Stimulated activated CD8-positive, alpha-beta memory T cell treated with anti-CD3 and anti-CD28 coated beads, Interleukin-2, amount 100 ng/mL, for 48 hours (primary cell): ENCODE measurements around the gene RXRA.
"Not testable (repeated sequence)": the region's sequence is repeated elsewhere in the genome, so short reads cannot be mapped to it uniquely, and the experiment has no call there.

ENCODE experiments used
- DNase-seq, 2 donors: peaks; one replicate each; pipeline ENCODE4 v3.0.0-alpha.2; 2020; ENCODE audit warnings: low read depth in 2 of 2

RXRA gene

GRCh38 chr9:134293611-134294152 lies 32.6 kb upstream of the RXRA start:
- DNase-seq = no peak

- no peak for DNase-seq
These were observed 31.8 kb upstream of the RXRA start for GRCh38 chr9:134294153-134295071.

GRCh38 chr9:134295101-134295745 lies 31.0 kb upstream of the RXRA start:
- no peak for DNase-seq

DNA sequence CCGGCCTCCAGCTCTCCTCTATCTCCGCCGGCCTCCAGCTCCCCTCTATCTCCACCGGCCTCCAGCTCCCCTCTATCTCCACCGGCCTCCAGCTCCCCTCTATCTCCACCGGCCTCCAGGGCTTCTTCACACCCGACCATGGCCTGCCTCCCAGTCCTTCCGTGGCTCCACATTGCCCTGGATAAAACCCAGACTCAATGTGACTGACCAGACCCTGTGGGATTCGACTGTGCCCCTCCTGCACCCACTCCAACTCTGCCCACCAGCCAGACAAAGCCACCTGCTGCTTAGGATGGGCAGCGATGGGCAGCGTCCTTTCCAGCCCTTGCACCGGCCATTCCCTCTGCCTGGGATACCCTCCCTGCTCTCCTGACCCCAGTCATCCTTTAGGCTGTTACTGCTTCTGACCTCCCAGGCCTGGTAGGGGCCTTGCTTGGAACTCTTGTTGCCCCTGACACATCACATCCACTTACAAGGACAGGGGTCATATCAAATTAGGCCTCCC lies 30.5 kb upstream of the RXRA start:
- no peak for DNase-seq

GRCh38 chr9:134296301-134297082 lies 29.8 kb upstream of the RXRA start:
- no peak for DNase-seq

GRCh38 chr9:134297083-134297410 lies 29.2 kb upstream of the RXRA start:
- DNase-seq = no peak

DNA sequence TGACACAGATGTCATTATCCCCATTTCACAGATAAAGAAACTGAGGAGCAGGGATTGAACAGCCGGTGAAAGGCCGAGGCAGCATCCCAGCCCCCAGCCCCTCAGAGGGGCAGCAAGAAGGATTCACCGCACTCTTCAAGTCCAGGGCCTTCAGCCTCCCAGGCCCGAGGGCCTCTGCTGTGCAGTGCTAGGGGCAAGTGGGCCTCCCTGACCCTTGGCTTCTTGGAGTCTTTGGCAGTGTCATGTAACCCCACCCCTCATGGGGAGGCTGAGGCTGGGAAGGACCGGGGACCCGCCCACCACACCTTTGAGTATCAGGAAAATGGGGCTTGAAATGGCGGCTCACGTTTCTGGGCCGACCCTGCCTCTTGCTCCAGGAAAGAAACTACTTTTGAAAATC lies 28.7 kb upstream of the RXRA start:
- DNase-seq = no peak

GRCh38 chr9:134298000-134298399 lies 28.3 kb upstream of the RXRA start:
- no peak for DNase-seq

- no peak for DNase-seq
These were observed 27.2 kb upstream of the RXRA start for GRCh38 chr9:134299068-134299467.

- no peak for DNase-seq
These were observed 26.4 kb upstream of the RXRA start for GRCh38 chr9:134299883-134300282.

DNA sequence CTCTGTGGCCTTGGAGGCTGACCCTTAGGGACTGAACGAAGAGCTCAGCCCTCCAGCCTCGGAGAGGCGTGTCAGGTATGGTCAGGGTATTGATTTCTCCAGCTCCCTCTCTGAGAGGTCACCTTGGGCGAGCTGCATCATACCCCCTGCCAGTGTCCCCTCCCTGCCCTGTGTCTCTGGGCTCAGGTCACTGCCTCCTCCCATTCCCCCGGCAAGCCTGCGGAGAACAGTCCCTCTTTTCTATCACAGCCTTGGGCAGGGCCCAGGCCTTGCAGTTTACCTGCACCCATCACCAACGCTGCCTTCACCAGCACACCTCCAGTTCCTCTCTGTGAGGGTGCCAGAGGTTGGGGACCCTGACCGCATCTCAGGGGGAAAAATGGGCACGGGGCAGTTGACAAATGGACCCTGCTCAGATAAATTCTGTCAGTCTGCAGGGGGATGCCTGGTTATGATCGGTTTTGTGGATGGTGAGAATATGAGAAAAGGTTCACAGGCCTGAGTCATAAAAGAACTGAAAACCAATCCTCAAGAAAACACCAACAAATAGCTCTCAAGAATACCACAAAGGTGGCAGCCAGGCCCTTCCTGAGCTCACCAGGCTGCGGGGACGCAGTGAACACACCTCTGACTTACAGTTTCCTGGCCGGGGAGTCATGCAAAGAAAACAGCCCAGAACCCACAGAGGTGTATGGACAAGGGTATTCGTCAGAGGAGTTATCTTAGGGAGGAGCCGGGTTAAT lies 24.7 kb upstream of the RXRA start:
- peak; percentile 48 to 57 for DNase-seq

DNA sequence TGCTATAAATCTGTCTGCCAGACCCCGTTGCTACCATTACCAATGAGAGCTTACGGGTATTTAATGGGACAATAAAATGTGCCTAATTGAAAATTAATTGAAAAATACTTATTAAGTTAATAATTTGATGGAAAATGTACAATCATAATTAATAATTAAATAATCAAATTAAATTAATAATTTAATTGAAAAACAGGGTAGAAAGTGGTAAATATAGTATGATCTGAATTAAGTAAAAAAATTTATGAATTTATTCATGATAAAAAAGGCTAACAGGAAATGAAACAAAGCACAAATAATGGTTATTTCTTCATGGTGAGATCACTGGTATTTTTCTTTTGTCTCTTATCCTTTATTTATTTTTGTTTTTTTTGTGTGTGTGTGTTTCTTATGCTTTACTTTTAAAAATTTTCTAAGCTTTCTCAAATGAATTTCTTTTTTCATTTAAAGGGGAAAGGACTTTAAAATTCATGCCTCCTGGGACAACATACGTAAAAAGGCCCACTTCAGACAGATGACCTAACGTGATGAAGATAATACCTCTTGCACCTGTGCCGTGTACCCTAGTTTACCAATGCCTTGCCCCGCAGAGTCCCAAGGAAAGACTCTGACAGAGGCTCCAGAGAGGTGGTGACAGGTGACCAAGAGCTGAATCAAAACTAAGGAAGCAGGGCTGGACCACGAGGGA lies 24.0 kb upstream of the RXRA start:
- DNase-seq = no peak

- DNase-seq = no peak
These were observed 22.7 kb upstream of the RXRA start for GRCh38 chr9:134303601-134304000.

GRCh38 chr9:134304261-134304660 lies 22.0 kb upstream of the RXRA start:
- DNase-seq = no peak

DNA sequence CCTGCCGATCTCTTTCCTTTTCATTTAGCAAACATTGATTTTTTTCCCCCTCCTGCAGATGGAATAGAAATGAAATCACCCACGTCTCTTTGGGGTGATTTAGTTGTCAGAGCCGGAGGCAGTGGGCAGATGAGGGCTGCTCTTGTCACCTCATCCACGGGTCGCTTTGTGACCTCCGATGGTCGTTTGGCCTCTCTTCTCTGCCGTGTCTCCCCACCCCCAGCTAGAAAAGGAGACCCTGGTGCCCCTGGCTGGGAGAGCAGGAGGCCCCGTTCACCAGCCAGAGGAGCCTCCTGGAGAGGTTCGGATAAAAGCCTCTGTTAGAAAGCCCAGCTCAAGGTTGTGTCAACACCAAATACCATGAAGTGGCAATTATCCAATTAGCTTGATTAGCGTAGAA lies 21.6 kb upstream of the RXRA start:
- no peak for DNase-seq

DNA sequence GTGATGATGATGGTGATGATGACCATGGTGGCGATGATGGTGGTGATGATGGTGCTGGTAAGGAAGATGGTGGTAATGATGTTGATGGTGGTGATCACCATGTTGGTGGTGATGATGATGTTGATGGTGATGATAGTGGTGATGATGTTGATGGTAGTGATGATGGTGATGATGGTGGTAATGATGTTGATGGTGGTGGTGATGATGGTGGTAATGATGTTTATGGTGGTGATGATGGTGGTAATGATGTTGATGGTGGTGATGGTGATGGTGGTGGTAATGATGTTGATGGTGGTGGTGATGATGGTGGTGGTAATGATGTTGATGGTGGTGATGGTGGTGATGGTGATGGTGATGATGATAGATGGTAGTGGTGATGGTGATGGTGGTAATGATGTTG lies 20.7 kb upstream of the RXRA start:
- no peak for DNase-seq

DNA sequence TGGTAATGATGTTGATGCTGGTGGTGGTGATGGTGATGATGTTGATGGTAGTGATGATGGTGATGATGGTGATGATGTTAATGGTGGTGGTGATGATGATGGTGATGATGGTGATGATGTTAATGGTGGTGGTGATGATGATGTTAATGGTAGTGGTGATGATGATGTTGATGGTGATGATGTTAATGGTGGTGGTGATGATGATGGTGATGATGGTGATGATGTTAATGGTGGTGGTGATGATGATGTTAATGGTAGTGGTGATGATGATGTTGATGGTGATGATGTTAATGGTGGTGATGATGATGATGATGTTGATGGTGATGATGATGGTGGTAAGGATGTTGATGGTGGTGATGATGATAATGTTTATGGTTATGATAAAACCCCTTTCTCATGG lies 20.2 kb upstream of the RXRA start:
- DNase-seq = not testable (repeated sequence)

- DNase-seq = no peak
These were observed 19.3 kb upstream of the RXRA start for GRCh38 chr9:134306636-134307600.
